GM19467 (cell line): ENCODE results near the gene UBAC1.
"Not testable (repeated sequence)": the region's sequence is repeated elsewhere in the genome, so short reads cannot be mapped to it uniquely, and the experiment has no call there.

ENCODE experiments used
- ATAC-seq: cut with Tn5 transposase; IDR thresholded peaks from one replicate; pipeline ENCODE4 v1.9.1; 2021; ENCODE audit warnings: mild to moderate bottlenecking, moderate library complexity; ENCODE audit not compliant: unreplicated experiment

Gene UBAC1

GRCh38 chr9:135979547-135980166, 18.5 kb upstream of the UBAC1 start:
- no peak for ATAC-seq

- no peak for ATAC-seq
Measured at GRCh38 chr9:135978642-135979546, 17.7 kb upstream of the UBAC1 start.

- ATAC-seq, result no peak
Measured at GRCh38 chr9:135976944-135977343, 15.8 kb upstream of the UBAC1 start.

GRCh38 chr9:135976531-135976930, 15.4 kb upstream of the UBAC1 start:
- ATAC-seq, result no peak

GRCh38 chr9:135975834-135976233, 14.7 kb upstream of the UBAC1 start:
- no peak for ATAC-seq

GRCh38 chr9:135974220-135974573, 13.0 kb upstream of the UBAC1 start:
- ATAC-seq, result no peak

- ATAC-seq, result no peak
Measured at GRCh38 chr9:135973277-135974219, 12.4 kb upstream of the UBAC1 start.

- no peak for ATAC-seq
Measured at GRCh38 chr9:135971892-135972291, 10.7 kb upstream of the UBAC1 start.

GRCh38 chr9:135971111-135971766, 10.1 kb upstream of the UBAC1 start:
- ATAC-seq, result no peak

- ATAC-seq, result no peak
Measured at GRCh38 chr9:135970128-135970815, 9.1 kb upstream of the UBAC1 start.

GRCh38 chr9:135969064-135969683, 8.0 kb upstream of the UBAC1 start:
- no peak for ATAC-seq

GRCh38 chr9:135968601-135969000, 7.4 kb upstream of the UBAC1 start:
- no peak for ATAC-seq

GRCh38 chr9:135968083-135968476, 6.9 kb upstream of the UBAC1 start:
- no peak for ATAC-seq

- not testable (repeated sequence) for ATAC-seq
Measured at GRCh38 chr9:135966916-135967260, 5.7 kb upstream of the UBAC1 start.

- ATAC-seq, result no peak
Measured at GRCh38 chr9:135965124-135965756, 4.1 kb upstream of the UBAC1 start.

GRCh38 chr9:135963938-135964337, 2.8 kb upstream of the UBAC1 start:
- no peak for ATAC-seq

GRCh38 chr9:135963338-135963737, 2.2 kb upstream of the UBAC1 start:
- no peak for ATAC-seq

GRCh38 chr9:135962696-135963307, 1.6 kb upstream of the UBAC1 start:
- ATAC-seq, result no peak
